ENCODE measurements around the gene PLEKHM3.

PLEKHM3 gene

DNA sequence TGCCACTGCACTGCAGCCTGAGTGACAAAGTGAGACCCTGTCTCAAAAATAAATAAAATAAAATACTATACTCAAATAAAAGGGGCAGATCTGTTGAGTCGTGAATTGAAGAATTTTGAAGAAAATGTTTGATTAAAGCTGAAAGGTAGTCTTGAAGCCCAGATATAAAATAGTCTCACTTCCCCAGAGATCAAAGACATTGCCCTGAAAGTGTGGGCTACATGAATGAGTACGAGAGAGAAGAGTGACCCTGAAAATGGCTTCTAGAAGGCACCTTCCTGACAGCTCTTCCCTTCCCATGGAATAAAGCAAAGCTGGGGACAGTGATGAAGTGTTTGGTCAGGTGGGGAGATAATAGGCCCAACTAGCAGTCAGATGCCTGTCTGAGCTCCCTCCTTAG, 241.8 kb downstream of the PLEKHM3 start:
- DNase-seq: no peak

DNA sequence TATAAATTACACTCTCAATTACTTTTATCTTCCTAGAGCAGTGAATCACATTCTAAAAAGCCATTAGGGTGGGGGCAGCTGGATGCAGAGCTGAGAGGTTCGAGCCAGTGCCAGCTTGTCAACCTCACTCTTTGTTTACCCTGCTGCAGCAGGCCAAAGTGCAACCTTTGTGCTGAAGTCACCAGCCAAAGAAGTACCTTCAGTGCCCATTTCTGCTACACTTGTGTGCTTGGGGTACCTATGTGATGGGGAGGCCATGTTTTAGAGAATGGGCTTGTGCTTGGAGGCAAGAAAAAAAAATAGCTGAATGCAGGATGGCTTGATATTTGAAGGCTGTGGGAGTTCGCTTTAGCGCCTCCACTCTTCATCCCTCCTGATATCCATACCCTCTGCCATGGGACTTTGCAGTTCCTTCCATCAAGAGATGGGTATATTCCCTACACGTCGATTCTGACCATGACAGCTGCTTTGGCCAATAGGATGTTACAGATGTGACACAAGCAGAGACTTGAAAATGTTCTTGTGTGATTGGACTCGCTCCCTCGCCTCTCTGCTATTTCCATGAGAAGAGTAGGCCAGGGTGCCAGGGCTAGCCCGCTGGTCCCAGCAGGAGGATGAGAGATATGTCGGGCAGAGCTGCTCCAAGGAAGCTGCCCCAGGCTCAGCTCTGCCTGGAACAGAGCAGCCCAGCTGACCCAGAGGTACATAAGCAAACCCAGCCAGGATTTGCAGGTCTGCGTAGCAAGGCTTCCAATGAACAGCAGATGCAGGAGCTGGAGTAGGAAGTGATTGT, 242.9 kb downstream of the PLEKHM3 start:
- DNase-seq: no peak

DNA sequence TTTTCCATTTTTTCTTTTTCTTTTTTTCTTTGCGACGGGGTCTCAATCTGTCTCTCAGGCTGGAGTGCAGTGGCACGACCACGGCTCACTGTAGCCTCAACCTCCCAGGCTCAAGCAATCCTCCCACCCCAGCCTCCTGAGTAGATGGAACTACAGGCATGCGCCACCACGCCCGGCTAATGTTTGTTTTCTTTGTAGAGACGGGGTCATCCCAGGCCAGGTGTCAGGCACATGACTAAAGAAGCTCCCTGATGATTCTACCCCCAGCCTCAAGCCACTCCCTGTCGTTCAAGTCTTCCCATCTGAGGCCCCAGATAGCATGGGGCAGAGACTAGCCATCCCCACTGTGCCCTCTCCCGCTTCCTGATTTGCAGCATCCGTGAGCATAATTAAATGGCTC, 245.8 kb downstream of the PLEKHM3 start:
- DNase-seq: no peak

DNA sequence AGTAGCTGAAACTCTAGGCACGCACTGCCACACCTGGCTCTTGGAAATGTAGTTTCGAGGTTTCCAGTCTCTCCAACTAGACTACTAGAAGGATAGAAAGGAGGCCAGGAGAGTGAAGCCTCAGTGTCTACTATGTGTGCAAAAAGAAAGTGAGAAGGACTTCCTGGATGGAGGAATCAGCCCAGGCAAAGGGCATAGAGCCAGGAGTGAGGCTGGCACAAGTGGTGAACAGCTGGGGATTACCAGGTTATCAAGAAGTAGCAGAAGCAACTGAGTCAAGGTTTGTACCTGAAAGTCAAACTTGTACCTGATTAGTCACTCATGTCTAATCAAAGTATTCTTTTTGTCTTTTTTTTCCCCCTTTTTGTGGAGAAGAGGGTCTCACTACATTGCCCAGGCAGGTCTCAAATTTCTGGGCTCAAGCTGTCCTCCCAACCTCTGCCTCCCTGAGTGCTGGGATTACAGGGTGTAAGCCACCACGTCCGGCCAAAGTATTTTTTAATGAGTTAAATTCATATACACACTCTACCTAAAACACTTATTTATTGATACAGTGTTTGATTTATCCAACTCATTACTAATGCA, 246.9 kb downstream of the PLEKHM3 start:
- DNase-seq: no peak

DNA sequence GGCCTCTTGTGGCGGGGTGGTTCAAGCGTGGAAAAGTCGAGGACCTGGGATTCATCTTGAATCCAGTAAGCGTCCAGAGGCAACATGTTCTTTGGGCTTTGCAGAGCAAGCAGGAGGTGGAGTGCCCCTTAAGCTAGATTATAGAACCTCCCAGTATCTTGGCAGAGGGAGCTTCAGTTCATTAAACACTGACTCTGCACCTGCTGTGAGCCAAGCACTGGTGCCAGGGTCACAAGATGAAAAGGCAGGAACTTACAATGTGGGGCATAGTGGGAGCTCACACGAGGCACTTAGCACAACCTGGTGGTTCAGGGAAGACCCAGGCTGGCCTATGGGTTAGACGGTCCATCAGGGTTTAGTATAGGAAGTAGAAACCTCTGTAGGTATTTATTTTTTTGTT, 248.2 kb downstream of the PLEKHM3 start:
- DNase-seq: no peak

DNA sequence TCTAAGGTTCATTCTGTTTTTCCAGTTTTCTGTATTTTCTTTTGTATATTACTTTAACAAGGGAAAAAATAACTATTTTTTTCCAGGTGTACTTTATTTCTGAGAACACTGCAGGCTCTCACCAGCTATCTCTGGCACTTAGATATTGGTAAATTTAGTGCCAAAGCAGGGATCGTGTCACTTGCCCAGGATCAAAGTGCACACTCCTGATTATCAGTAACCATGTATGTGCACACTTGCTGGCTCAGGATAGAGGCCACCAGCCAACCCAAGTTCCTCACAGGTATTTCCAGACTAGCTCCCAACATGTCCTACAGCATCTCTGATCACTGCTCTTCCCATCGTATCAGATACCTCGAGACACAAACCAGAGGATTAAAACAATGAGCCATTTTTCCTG, 249.9 kb downstream of the PLEKHM3 start:
- DNase-seq: no peak

DNA sequence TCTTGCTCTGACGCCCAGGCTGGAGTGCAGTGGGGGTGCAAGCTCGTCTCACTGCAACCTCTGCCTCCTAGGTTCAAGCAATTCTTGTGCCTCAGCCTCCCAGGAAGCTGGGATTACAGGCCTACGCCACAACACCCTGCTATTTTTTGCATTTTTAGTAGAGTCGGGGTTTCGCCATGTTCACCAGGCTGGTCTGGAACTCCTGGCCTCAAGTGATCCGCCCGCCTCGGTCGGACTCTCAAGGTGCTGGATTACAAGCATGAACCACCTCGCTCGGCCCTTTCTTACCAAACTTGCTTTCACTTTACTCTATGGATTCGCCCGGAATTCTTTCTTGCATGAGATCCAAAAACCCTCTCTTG, 252.5 kb downstream of the PLEKHM3 start:
- DNase-seq: no peak

DNA sequence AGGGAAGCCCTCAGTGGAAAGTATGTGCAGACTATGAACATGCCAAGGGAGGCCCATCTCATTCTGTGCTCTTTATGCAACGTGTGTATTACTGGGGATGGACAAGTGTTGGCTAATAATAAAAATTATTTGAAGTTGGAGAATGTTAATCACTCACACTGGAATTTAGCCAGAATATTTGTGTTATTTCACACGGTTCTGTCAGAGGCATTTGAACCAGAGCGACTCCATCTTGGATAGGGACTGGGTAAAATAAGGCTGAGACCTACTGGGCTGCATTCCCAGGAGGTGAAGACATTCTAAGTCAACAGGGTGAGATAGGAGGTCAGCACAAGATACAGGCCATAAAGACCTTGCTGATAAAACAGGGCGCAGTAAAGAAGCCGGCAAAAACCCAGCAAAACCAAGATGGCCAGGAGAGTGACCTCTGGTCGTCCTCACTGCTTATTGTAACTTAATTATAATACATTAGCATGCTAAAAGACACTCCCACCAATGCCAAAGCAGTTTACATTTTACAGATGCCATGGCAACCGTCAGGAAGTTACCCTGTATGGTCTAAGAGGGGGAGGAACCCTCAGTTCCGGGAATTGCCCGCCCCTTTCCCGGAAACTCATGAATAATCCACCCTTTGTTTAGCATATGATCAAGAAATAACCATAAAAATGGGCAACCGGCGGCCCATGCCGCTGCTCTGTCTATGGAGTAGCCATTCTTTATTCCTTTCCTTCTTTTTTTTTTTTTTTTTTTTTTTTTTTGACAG, 253.1 kb downstream of the PLEKHM3 start:
- no peak for DNase-seq

DNA sequence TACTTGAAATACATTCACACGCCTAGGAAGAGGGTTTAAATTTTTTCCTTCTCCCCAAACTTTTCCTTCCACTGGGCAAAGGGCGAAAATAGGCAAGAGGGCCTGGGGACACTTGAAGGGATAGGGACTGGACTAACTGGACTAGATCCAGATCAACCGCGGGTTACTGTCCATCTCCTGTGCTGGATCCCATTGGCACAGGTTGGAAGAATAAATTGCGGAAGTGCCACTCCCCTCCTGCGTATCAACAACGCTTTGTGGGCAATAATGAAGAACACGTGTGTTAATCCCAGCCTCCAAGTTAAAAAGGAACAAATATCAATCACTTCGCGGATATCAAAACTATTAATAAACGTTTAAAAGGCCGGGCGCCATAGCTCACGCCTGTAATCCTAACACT, 253.9 kb downstream of the PLEKHM3 start:
- no peak for DNase-seq
